HCT116 (cell line): ENCODE results near the gene FAM200B. TPM values are rescaled to one million over a fixed set of nuclear protein-coding genes. Genes with fewer than 3 reads are reported as not detected.

Source experiments
- ATAC-seq: fragments of 200-7000 bp; cut with Tn5 transposase; 2 replicates; pipeline ENCODE4 v1.9.1; 2020; ENCODE audit warnings: mild to moderate bottlenecking, moderate library complexity
- BruUV-seq: library from RNA; stranded (reverse); fragments of 400-500 nt; replicated peaks from 2 replicates; lab custom pipeline; 2021; lab: Mats Ljungman, UMichigan
- CTCF ChIA-PET: fragments of 300-600 bp; sonication (Branson Sonifier 250); formaldehyde crosslinking; loops from one replicate; lab custom pipeline; 2021; ENCODE audit warnings: antibody characterized with exemption; lab: Charles Lee
- POLR2A ChIA-PET: fragments of 300-600, 350-600 bp; sonication (Branson Sonifier 250); formaldehyde crosslinking; loops from one replicate; lab custom pipeline; 2021; ENCODE audit warnings: antibody characterized with exemption; lab: Charles Lee
- RAD21 ChIA-PET, 2 experiments: fragments of 300-600 bp; sonication (Branson Sonifier 250); formaldehyde crosslinking; loops; one replicate each; lab custom pipeline; 2023; ENCODE audit warnings: low total read pairs in 2 of 2; ENCODE audit not compliant: uncharacterized antibody in 2 of 2, unreplicated experiment in 2 of 2, low non-redundant PET in 1 of 2; lab: Charles Lee
- DNase-seq: peaks from one replicate; pipeline ENCODE4 v3.0.0-alpha.2; 2010; ENCODE audit warnings: low read depth, low spot score
- H2AFZ ChIP-seq: fragments of 200-600 bp; shearing (Covaris generic), sonication (generic); 2 replicates; pipeline ENCODE4 v1.6.1; 2017; ENCODE audit warnings: low read depth, mixed run types, mixed read lengths, antibody characterized with exemption, low read length; ENCODE audit not compliant: poor library complexity, severe bottlenecking
- H3K27ac ChIP-seq: 2 replicates; pipeline ENCODE4 v1.5.1; 2012; ENCODE audit warnings: low read depth, low read length
- H3K27me3 ChIP-seq: fragments of 200-600 bp; sonication (generic); 2 replicates; pipeline ENCODE4 v1.6.1; 2016; ENCODE audit warnings: mixed run types, low read length, mixed read lengths; ENCODE audit not compliant: insufficient read depth
- H3K36me3 ChIP-seq, 2 experiments: fragments of 200-500 bp in 1 of 2; fragments of 200-600 bp in 1 of 2; sonication (Bioruptor generic) in 1 of 2; sonication (generic) in 1 of 2; 2 replicates each; pipeline versions ENCODE4 v1.5.1 to v1.6.1; 2014 to 2016; ENCODE audit warnings: low read length in 2 of 2, inconsistent platforms in 1 of 2, mixed read lengths in 1 of 2, mixed run types in 1 of 2; ENCODE audit not compliant: insufficient read depth in 2 of 2, control insufficient read depth in 1 of 2
- H3K4me1 ChIP-seq, 2 experiments: fragments of 200-600 bp in 1 of 2; sonication (generic) in 1 of 2; 2 replicates each; pipeline versions ENCODE4 v1.5.1 to v1.6.1; 2012 to 2017; ENCODE audit warnings: low read length in 2 of 2, inconsistent platforms in 1 of 2, mild to moderate bottlenecking in 1 of 2, mixed read lengths in 1 of 2, mixed run types in 1 of 2, moderate library complexity in 1 of 2; ENCODE audit not compliant: insufficient read depth in 2 of 2, control insufficient read depth in 1 of 2
- H3K4me2 ChIP-seq: fragments of 200-600 bp; sonication (generic); 2 replicates; pipeline ENCODE4 v1.6.1; 2017; ENCODE audit warnings: mixed run types, low read length, mixed read lengths
- H3K4me3 ChIP-seq, 2 experiments: fragments of 200-600 bp in 1 of 2; sonication (generic) in 1 of 2; replicated peaks in 1 of 2; 2 replicates each; pipeline ENCODE4 v1.5.1; 2011 to 2016; ENCODE audit warnings: low read length in 2 of 2, control low read depth in 1 of 2, low read depth in 1 of 2, mild to moderate bottlenecking in 1 of 2, mixed read lengths in 1 of 2, mixed run types in 1 of 2
- H3K79me2 ChIP-seq: fragments of 200-600 bp; sonication (generic); 2 replicates; pipeline ENCODE4 v1.6.1; 2017; ENCODE audit warnings: mild to moderate bottlenecking, mixed run types, low read length, moderate library complexity, mixed read lengths; ENCODE audit not compliant: insufficient read depth
- H3K9ac ChIP-seq: fragments of 200-600 bp; sonication (generic); 2 replicates; pipeline ENCODE4 v1.6.1; 2016; ENCODE audit warnings: low read length, mixed read lengths
- H3K9me2 ChIP-seq: fragments of 200-600 bp; sonication (generic), shearing (Covaris generic); 2 replicates; pipeline ENCODE4 v1.6.1; 2017; ENCODE audit warnings: mixed run types, mild to moderate bottlenecking, moderate library complexity; ENCODE audit not compliant: insufficient read depth
- H3K9me3 ChIP-seq, 2 experiments: fragments of 200-500 bp in 1 of 2; fragments of 200-600 bp in 1 of 2; sonication (Bioruptor generic) in 1 of 2; sonication (generic) in 1 of 2; 2 replicates each; pipeline ENCODE4 v1.6.1; 2014 to 2017; ENCODE audit warnings: low read length in 2 of 2, mixed read lengths in 2 of 2, inconsistent platforms in 1 of 2, low read depth in 1 of 2, mild to moderate bottlenecking in 1 of 2, mixed run types in 1 of 2, moderate library complexity in 1 of 2; ENCODE audit not compliant: control insufficient read depth in 1 of 2, insufficient read depth in 1 of 2
- H4K20me1 ChIP-seq: fragments of 200-600 bp; sonication (generic), shearing (Covaris generic); 2 replicates; pipeline ENCODE4 v1.6.1; 2017; ENCODE audit warnings: mixed run types, mild to moderate bottlenecking, moderate library complexity; ENCODE audit not compliant: insufficient read depth
- CTCF ChIP-seq, 3 experiments: fragments of 200-600 bp in 1 of 3; sonication (generic) in 1 of 3; IDR thresholded peaks in 2 of 3; conservative IDR thresholded peaks in 1 of 3; 2 replicates each; pipeline ENCODE4 v1.5.1; 2012 to 2017; ENCODE audit warnings: low read depth in 2 of 3, low read length in 2 of 3, antibody characterized with exemption in 1 of 3, borderline replicate concordance in 1 of 3, control low read depth in 1 of 3, mild to moderate bottlenecking in 1 of 3, mixed read lengths in 1 of 3, mixed run types in 1 of 3, moderate library complexity in 1 of 3; ENCODE audit not compliant: insufficient read depth in 1 of 3
- FOSL1 ChIP-seq: IDR thresholded peaks from 2 replicates; pipeline ENCODE4 v1.6.1; 2012; ENCODE audit warnings: low read depth
- SIN3A ChIP-seq: IDR thresholded peaks from 2 replicates; pipeline ENCODE4 v1.6.1; 2012; ENCODE audit warnings: low read depth
- SRF ChIP-seq: IDR thresholded peaks from 2 replicates; pipeline ENCODE4 v1.6.1; 2012; ENCODE audit warnings: low read depth
- ZBTB33 ChIP-seq: IDR thresholded peaks from 2 replicates; pipeline ENCODE4 v1.6.1; 2011; ENCODE audit warnings: mild to moderate bottlenecking, low read length, moderate library complexity; ENCODE audit not compliant: insufficient replicate concordance; ENCODE audit errors: extremely low read depth
- ZFX ChIP-seq: fragments of 450-650 bp; IDR thresholded peaks from 2 replicates; pipeline ENCODE4 v1.6.1; 2017
- intact Hi-C: fragments of 100-400 bp; cut with micrococcal nuclease; formaldehyde crosslinking; loops from 2 replicates; pipeline ENCODE4 v1.10.0; 2022
- total RNA-seq: library from RNA; stranded (reverse); gene quantifications from one replicate; pipeline ENCODE4 v1.2.1, GENCODE V29; 2021; ENCODE audit not compliant: unreplicated experiment

Gene FAM200B
- total RNA-seq, 1 experiment from 2014 or later = 26.1 TPM

DNA sequence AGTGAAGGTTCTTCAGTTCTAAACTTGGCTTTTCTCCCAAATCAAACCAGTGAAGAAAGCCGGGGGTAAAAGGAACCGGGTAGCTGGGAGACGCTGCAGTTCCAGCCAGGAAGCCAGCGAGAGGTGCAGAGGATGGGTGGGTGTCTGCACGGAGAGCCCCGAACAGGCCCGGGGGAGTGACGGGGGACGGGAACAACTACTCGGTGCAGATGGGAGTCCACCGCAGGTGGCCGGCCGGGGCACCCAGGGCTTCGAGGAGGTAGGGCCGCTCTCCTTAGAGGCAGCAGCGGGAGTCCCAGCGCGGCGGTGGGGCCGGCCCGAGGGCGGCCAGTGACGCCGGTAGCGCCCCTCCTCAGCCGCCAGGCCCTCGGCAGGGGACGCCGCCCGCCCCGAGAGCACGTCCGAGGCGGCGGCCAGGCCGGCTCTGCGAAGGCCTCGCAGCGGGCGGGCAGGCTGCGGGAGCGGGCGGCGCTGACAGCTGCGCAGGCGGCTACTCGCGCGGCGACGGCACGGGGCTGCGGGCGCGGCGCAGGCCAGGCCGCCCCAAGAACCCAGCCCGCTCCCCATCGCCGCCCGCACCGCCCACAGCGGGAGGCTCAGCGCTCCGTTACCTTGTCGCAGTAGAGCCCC, 26.9 kb upstream of the FAM200B start:
- Histone ChIP-seq H3K36me3 (no peaks in the 10 kb centered on the region), H2AFZ (no peak overlapping the region), H3K9me2 (no peaks in the 10 kb centered on the region), H3K9me3 (no peaks in the 10 kb centered on the region), H3K79me2 (peaks cover 42% of the 10 kb centered on the region), H3K4me2 (peak overlapping the region; percentile 84), H4K20me1 (no peaks in the 10 kb centered on the region), H3K4me3 (peak overlapping the region; percentile 76 to 79), H3K4me1 (peaks cover 6 to 25% of the 10 kb centered on the region in 2 experiments), H3K27me3 (no peaks in the 10 kb centered on the region), H3K9ac (peak overlapping the region; percentile 77), H3K27ac (peak overlapping the region; percentile 79)
- POLR2A ChIA-PET = interaction anchor here (1.2 kb wide), 1 partner anchor 17 kb away, joined by 4 read pairs; no protein-coding TSS in a partner anchor
- no TSS peak for BruUV-seq
- intact Hi-C loops = no loop called here
- ATAC-seq = peak; percentile 78
- TF ChIP-seq ZBTB33 (no peak), SRF (no peak), SIN3A (peak; percentile 6; the same call in 1 of the 2 replicates), CTCF (IDR thresholded peaks at IDR 0.05 in 2 of 3, conservative IDR thresholded peaks at IDR 0.05 in 1 of 3; ENCODE audit: borderline replicate concordance in 1 of 3, insufficient read depth in 1 of 3, low read depth in 2 of 3, low read length in 2 of 3) (no peak), FOSL1 (no peak), ZFX (peak; percentile 99)
- no peak for DNase-seq
- RAD21 ChIA-PET = interaction anchor here in 1 of 2 experiments (0.7 kb wide), 1 partner anchor 10 kb away, joined by 3 read pairs; no protein-coding TSS in a partner anchor
- CTCF ChIA-PET = interaction anchor here (0.8 kb wide), 1 partner anchor 9 kb away, joined by 3 read pairs; no protein-coding TSS in a partner anchor
